GM23248 (cell line): ENCODE measurements around the gene ATP6V1B1.

Source experiments
- EZH2 ChIP-seq: fragments of 200-600 bp; sonication (generic); IDR thresholded peaks from 2 replicates; pipeline ENCODE4 v1.6.1; 2018; ENCODE audit warnings: antibody characterized with exemption, mild to moderate bottlenecking; ENCODE audit not compliant: insufficient read depth, poor library complexity, severe bottlenecking
- EZH2phosphoT487 ChIP-seq: fragments of 200-600 bp; sonication (generic); IDR thresholded peaks from 2 replicates; pipeline ENCODE4 v1.6.1; 2018; ENCODE audit warnings: antibody characterized with exemption, moderate library complexity, mild to moderate bottlenecking, low read depth; ENCODE audit not compliant: insufficient read depth

DNA sequence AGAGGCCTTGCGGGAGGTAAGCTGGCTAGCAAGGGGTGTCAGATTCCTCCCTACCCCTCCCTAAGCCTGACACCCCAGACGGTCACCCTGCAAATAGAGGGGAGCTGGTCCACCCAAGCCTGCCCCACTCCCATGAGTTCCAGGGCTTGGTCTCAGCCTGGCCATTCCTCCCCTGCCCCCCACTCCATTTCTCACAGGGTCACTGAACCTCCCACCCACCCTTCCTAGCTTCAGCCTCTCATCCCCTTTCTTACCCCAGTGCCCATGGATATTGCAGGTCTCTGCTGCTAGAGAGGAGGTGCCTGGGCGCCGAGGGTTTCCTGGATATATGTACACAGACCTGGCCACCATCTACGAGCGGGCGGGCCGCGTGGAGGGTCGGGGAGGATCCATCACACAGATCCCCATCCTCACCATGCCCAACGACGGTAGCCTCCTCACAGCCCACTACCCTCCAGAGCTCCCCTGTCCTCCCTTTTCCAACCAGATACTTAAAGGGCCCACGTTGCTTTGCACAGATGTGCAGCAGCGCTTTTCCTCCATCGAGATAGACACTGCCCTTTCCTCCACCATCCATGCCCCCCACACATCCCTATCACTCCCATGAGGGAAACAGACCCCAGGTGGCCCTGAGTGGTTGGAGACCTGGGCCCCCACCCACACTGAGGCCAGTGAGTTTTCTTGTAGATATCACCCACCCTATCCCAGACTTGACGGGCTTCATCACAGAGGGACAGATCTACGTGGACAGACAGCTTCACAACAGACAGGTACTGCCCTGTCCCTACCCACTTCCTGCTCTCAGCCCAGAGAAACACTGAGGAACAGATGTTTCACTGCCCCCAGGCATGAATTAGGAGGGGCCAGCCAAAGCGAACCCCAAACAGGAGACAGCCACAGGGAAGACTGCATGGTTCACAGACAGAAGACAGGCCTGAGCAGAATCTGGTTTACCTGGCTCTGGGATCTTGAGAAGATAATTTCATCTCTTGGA, 27.5 kb downstream of the ATP6V1B1 start:
- TF ChIP-seq EZH2 (no peak), EZH2phosphoT487 (no peak)
